ACC112 (cell line): ENCODE measurements around the gene GATAD2A.

Experiments
- H2AFZ ChIP-seq: fragments of 200-600 bp; sonication (generic); one replicate; pipeline ENCODE4 v1.6.0; 2017; ENCODE audit warnings: antibody characterized with exemption, low read length; ENCODE audit not compliant: unreplicated experiment
- H3K27ac ChIP-seq: fragments of 200-600 bp; sonication (generic); 2 replicates; pipeline ENCODE4 v1.5.1; 2014; ENCODE audit warnings: low read depth, mild to moderate bottlenecking, antibody characterized with exemption, low read length, moderate library complexity
- H3K27me3 ChIP-seq: fragments of 200-600 bp; sonication (generic); 2 replicates; pipeline ENCODE4 v1.6.1; 2014; ENCODE audit warnings: mild to moderate bottlenecking, antibody characterized with exemption, low read length, moderate library complexity, mixed read lengths; ENCODE audit not compliant: insufficient read depth
- H3K36me3 ChIP-seq: fragments of 200-600 bp; sonication (generic); 2 replicates; pipeline ENCODE4 v1.6.1; 2016; ENCODE audit warnings: mild to moderate bottlenecking, antibody characterized with exemption, low read length, moderate library complexity, mixed read lengths; ENCODE audit not compliant: insufficient read depth
- H3K4me1 ChIP-seq: fragments of 200-600 bp; sonication (generic); one replicate; pipeline ENCODE4 v1.6.1; 2016; ENCODE audit warnings: low read length, mixed read lengths; ENCODE audit not compliant: insufficient read depth, unreplicated experiment, control insufficient read depth
- H3K4me3 ChIP-seq: fragments of 200-600 bp; sonication (generic); 2 replicates; pipeline ENCODE4 v1.5.1; 2014; ENCODE audit warnings: mild to moderate bottlenecking, low read depth, low read length
- H3K79me2 ChIP-seq: fragments of 200-600 bp; sonication (generic); one replicate; pipeline ENCODE4 v1.6.0; 2016; ENCODE audit warnings: low read length; ENCODE audit not compliant: control insufficient read depth, unreplicated experiment, insufficient read depth

The GATAD2A gene

DNA sequence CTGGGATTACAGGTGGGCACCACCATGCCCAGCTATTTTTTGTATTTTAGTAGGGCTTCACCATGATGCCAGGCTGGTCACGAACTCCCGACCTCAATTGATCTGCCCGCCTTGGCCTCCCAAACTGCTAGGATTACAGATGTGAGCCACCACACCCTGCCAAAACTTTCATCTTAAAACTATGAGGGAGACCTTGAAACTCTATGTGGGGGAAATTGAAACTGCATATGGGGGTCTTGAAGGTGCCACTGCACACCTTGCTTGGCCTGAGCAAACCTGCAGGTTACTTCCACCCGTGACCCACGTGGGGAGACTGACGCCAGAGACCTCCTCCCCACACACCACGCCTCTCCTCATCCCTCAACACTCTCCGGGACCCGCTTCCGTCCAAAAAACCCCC, 148.2 kb downstream of the GATAD2A start:
- Histone ChIP-seq H3K27ac (no peak overlapping the region), H3K79me2 (no peaks in the 10 kb centered on the region), H2AFZ (no peak overlapping the region), H3K36me3 (no peaks in the 10 kb centered on the region), H3K4me3 (no peak overlapping the region), H3K4me1 (no peaks in the 10 kb centered on the region), H3K27me3 (no peaks in the 10 kb centered on the region)

DNA sequence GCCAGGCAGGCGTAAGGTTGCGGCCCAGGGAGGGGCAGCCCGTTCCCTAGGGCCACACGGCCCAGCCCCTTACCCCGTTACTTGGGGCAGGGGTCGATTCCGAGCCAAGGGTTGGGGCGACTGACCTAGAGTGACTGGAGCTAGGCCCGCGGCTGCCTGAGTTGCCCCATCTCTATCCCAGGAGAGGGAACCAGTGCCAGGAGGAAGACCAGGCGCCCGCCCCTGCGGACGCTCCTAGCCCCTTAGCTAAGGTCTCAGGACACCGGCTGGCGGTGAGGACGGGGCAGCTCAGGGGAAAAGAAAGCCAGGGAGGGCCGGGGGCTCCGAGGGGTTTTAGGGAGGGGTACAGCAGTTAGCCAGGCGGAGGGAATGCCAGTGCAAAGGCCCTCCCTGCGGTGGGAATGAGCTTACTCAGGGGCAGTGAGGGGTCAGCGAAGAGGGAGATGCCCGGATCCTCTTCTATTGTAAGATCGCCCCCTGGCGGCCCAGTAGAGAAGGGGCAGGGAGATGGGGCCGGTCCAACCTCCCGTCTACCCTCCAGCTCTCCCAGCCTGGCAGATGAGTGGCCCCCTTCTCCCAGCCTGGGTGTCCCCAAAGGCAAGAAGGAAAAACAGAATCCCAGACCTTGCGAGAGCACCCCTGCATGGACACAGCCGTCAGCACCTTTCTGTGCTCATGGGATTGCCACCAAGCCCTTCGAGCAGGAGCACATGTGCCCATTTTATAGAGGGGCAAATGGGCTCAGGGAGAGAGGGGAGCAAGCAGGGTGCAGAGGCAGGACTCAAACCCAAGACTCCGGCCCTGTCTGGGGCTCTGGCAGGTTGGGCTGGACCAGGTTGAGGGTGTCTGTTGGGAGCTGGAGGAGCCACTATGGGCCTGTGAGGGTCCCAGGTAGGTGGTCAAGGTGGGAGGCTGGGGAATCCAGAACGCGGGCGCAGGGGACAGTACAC, 148.9 kb downstream of the GATAD2A start:
- Histone ChIP-seq H3K27ac (no peak overlapping the region), H3K4me3 (no peak overlapping the region), H3K79me2 (no peaks in the 10 kb centered on the region), H3K4me1 (no peaks in the 10 kb centered on the region), H3K27me3 (no peaks in the 10 kb centered on the region), H2AFZ (no peak overlapping the region), H3K36me3 (no peaks in the 10 kb centered on the region)

DNA sequence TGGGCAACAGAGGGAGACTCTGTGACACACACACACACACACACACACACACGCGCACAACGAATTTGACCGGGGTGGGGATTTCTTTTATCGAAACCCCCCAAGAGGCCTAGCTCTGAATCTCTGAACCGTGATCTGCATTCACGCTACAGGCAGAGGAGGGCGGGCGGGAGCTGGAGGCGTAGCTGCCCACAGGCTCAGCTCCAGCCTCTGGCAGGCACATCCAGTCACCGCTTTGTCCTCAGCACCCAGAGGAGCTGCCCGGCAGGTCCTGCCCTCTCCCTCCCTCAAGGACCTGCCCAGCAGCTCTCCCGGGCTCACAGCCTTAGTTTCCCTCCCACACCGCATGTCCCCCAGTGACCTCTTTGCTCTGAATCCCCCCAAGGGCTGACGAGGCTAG, 152.6 kb downstream of the GATAD2A start:
- Histone ChIP-seq H3K4me3 (no peak overlapping the region), H3K36me3 (no peaks in the 10 kb centered on the region), H3K27me3 (no peaks in the 10 kb centered on the region)

More for the DNA sequence above, 152.6 kb downstream of the GATAD2A start:
- no peak overlapping the region for H2AFZ ChIP-seq
- H3K79me2 ChIP-seq = no peaks in the 10 kb centered on the region
- H3K27ac ChIP-seq = no peak overlapping the region
- no peaks in the 10 kb centered on the region for H3K4me1 ChIP-seq
